ENCODE results near the gene C2CD4B.

GRCh38 chr15:62164014-62164395 is 1.1 kb downstream of the C2CD4B start:
- TF ChIP-seq MYC (IDR thresholded peaks at IDR 0.05; ENCODE audit: borderline replicate concordance, low read length) (no peak), CTCF (IDR thresholded peaks at IDR 0.05) (no peak), POLR2A (IDR thresholded peaks at IDR 0.05; ENCODE audit: low read length) (no peak), RCOR1 (IDR thresholded peaks at IDR 0.05; ENCODE audit: low read depth, low read length) (no peak), E2F6 (IDR thresholded peaks at IDR 0.05; ENCODE audit: borderline replicate concordance, low read depth) (0 out of 2 replicates have a peak, but pooled peaks have one; percentile 22), FOSL2 (IDR thresholded peaks at IDR 0.05) (no peak), FOSL2 (CRISPR knock-in tag; IDR thresholded peaks at IDR 0.05) (no peak), KDM1A (IDR thresholded peaks at IDR 0.05; ENCODE audit: low read depth) (no peak), HMGXB4 (CRISPR knock-in tag; IDR thresholded peaks at IDR 0.05; ENCODE audit: borderline replicate concordance) (no peak), MAZ (IDR thresholded peaks at IDR 0.05; ENCODE audit: borderline replicate concordance, low read depth, low read length) (no peak), ESRRA (IDR thresholded peaks at IDR 0.05; ENCODE audit: borderline replicate concordance, low read length) (no peak), ATOH8 (CRISPR knock-in tag; IDR thresholded peaks at IDR 0.05; ENCODE audit: low read depth) (no peak), USF2 (IDR thresholded peaks at IDR 0.05) (no peak)

Data from A549 (cell line).